ENCODE results near the gene CSDE1. TPM values are rescaled to one million over a fixed set of nuclear protein-coding genes. Genes with fewer than 3 reads are reported as not detected.

The CSDE1 gene
- total RNA-seq, 4 donors from 2014 or later, result 800 to 1,932 (median 1,384) TPM

DNA sequence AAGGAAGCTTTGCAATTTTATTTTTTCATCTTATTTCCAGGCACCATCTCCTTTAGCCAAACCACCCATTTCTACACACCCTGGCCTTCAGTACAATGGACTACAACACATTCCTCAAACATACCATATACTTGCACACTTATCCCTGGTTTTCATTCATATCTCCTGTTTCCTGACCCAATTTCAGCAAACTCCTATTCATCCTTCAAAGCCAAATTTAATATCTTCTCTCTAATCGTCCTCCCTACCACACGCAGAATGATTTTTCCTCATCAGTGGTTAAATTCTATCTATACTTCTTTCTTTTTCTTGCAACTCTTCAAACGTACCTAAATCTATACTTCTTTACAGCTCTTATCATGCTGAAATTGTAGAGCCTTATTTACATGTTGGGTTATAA, 90.8 kb downstream of the CSDE1 start:
- no peaks in the 10 kb centered on the region for H3K9me3 ChIP-seq
- H3K27ac ChIP-seq, result no peak overlapping the region
- no peaks in the 10 kb centered on the region for H3K27me3 ChIP-seq
- 80 to 88% methylated on average over 3 of the region's 3 CpGs for WGBS, 2 donors (ENCODE audit: low coverage in 1 of 2)
- H3K36me3 ChIP-seq, result no peaks in the 10 kb centered on the region
- no peak overlapping the region for H3K4me3 ChIP-seq
- peaks cover 2 to 18% (median 6%) of the 10 kb centered on the region in 3 donors for H3K4me1 ChIP-seq
- no peak for ATAC-seq
- TF ChIP-seq, protein P1, sequence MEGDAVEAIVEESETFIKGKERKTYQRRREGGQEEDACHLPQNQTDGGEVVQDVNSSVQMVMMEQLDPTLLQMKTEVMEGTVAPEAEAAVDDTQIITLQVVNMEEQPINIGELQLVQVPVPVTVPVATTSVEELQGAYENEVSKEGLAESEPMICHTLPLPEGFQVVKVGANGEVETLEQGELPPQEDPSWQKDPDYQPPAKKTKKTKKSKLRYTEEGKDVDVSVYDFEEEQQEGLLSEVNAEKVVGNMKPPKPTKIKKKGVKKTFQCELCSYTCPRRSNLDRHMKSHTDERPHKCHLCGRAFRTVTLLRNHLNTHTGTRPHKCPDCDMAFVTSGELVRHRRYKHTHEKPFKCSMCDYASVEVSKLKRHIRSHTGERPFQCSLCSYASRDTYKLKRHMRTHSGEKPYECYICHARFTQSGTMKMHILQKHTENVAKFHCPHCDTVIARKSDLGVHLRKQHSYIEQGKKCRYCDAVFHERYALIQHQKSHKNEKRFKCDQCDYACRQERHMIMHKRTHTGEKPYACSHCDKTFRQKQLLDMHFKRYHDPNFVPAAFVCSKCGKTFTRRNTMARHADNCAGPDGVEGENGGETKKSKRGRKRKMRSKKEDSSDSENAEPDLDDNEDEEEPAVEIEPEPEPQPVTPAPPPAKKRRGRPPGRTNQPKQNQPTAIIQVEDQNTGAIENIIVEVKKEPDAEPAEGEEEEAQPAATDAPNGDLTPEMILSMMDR (IDR thresholded peaks at IDR 0.05), result no peak
- TF ChIP-seq POLR2A (IDR thresholded peaks at IDR 0.05) (no peak), EP300 (IDR thresholded peaks at IDR 0.05) (no peak), POLR2AphosphoS5 (IDR thresholded peaks at IDR 0.05) (no peak)

Small RNA genes lying within 50 kb of the gene (small RNA-seq; reads per million reads assigned to genes)
- gene RN7SL432P (0 reads per million in 4 donors), gene RNY1P13 (0 to 0.13 (median 0) reads per million in 4 donors)

Other genes starting within 250 kb of the CSDE1 start
- 10 to 100 TPM; 26.7 to 49.0 (median 34.5) TPM for gene TRIM33, start 246.8 kb downstream of the CSDE1 start, total RNA-seq
- 10 to 100 TPM; 32.5 to 41.8 (median 36.6) TPM for gene BCAS2, start 176.4 kb downstream of the CSDE1 start, total RNA-seq
- gene DENND2C, start 87.9 kb downstream of the CSDE1 start, total RNA-seq, result 1 to 10 TPM; 2.8 to 5.3 (median 2.9) TPM
- not detected for gene AMPD1, start 62.4 kb downstream of the CSDE1 start, total RNA-seq
- 10 to 100 TPM; 13.3 to 26.0 (median 20.5) TPM for gene NRAS, start 41.2 kb downstream of the CSDE1 start, total RNA-seq
- 10 to 100 TPM; 29.7 to 57.4 (median 34.0) TPM for gene SIKE1, start 22.7 kb upstream of the CSDE1 start, total RNA-seq
- gene SYCP1, start 96.9 kb upstream of the CSDE1 start, total RNA-seq, result not detected

All from gastroesophageal sphincter (tissue), 4 donors.